Activated naive CD8-positive, alpha-beta T cell treated with anti-CD3 and anti-CD28 coated beads for 36 hours (primary cell): ENCODE measurements around the gene KCNH3. TPM values are rescaled to one million over a fixed set of nuclear protein-coding genes. Genes with fewer than 3 reads are reported as not detected.

Experiments
- DNase-seq: peaks from one replicate; pipeline ENCODE4 v3.0.0; 2021
- H3K27ac Mint-ChIP-seq: one replicate; pipeline ENCODE4 v1.8.0; 2022; ENCODE audit warnings: mild to moderate bottlenecking, moderate library complexity, mixed read lengths
- H3K27me3 Mint-ChIP-seq: one replicate; pipeline ENCODE4 v1.8.0; 2022; ENCODE audit warnings: mild to moderate bottlenecking, mixed read lengths
- H3K36me3 Mint-ChIP-seq: one replicate; pipeline ENCODE4 v1.8.0; 2021; ENCODE audit warnings: mild to moderate bottlenecking, mixed read lengths
- H3K4me1 Mint-ChIP-seq: one replicate; pipeline ENCODE4 v1.8.0; 2021; ENCODE audit warnings: mixed read lengths
- H3K4me3 Mint-ChIP-seq: one replicate; pipeline ENCODE4 v1.8.0; 2022; ENCODE audit warnings: mild to moderate bottlenecking, moderate library complexity, mixed read lengths
- H3K9me3 Mint-ChIP-seq: one replicate; pipeline ENCODE4 v1.8.0; 2022; ENCODE audit warnings: mixed read lengths
- total RNA-seq, 2 experiments: library from RNA; stranded (reverse); gene quantifications; one replicate each; pipeline ENCODE4 v1.2.3, GENCODE V29; 2021

The KCNH3 gene
- total RNA-seq, 2 experiments from 2014 or later = 10.2 to 10.9 TPM

GRCh38 chr12:49548822-49549648, 10.2 kb downstream of the KCNH3 start:
- Mint-ChIP-seq H3K4me1 (peaks cover 30% of the 10 kb centered on the region), H3K27ac (peak overlapping the region; percentile 83), H3K9me3 (no peaks in the 10 kb centered on the region), H3K4me3 (peak overlapping the region; percentile 83), H3K27me3 (peaks cover 4% of the 10 kb centered on the region), H3K36me3 (no peaks in the 10 kb centered on the region)
- DNase-seq = peak; percentile 52

GRCh38 chr12:49549735-49550692, 11.2 kb downstream of the KCNH3 start:
- H3K4me1 Mint-ChIP-seq = peaks cover 25% of the 10 kb centered on the region
- no peak for DNase-seq
- peaks cover 4% of the 10 kb centered on the region for H3K27me3 Mint-ChIP-seq
- no peaks in the 10 kb centered on the region for H3K36me3 Mint-ChIP-seq
- no peaks in the 10 kb centered on the region for H3K9me3 Mint-ChIP-seq
- H3K27ac Mint-ChIP-seq = peak overlapping the region; percentile 68
- H3K4me3 Mint-ChIP-seq = peak overlapping the region; percentile 83

GRCh38 chr12:49550693-49551252, 11.9 kb downstream of the KCNH3 start:
- H3K36me3 Mint-ChIP-seq = no peaks in the 10 kb centered on the region
- H3K9me3 Mint-ChIP-seq = no peaks in the 10 kb centered on the region
- H3K27me3 Mint-ChIP-seq = peaks cover 4% of the 10 kb centered on the region
- no peak for DNase-seq
- peak overlapping the region; percentile 56 for H3K4me3 Mint-ChIP-seq
- H3K27ac Mint-ChIP-seq = peak overlapping the region; percentile 3
- H3K4me1 Mint-ChIP-seq = peaks cover 24% of the 10 kb centered on the region

- H3K4me3 Mint-ChIP-seq = no peak overlapping the region
- no peak overlapping the region for H3K27ac Mint-ChIP-seq
- H3K36me3 Mint-ChIP-seq = no peaks in the 10 kb centered on the region
- DNase-seq = no peak
- peaks cover 27% of the 10 kb centered on the region for H3K4me1 Mint-ChIP-seq
- no peaks in the 10 kb centered on the region for H3K27me3 Mint-ChIP-seq
- no peaks in the 10 kb centered on the region for H3K9me3 Mint-ChIP-seq
Observed at GRCh38 chr12:49552014-49552413, 13.2 kb downstream of the KCNH3 start.

- no peak for DNase-seq
- no peak overlapping the region for H3K4me3 Mint-ChIP-seq
- H3K4me1 Mint-ChIP-seq = peaks cover 23% of the 10 kb centered on the region
- no peaks in the 10 kb centered on the region for H3K36me3 Mint-ChIP-seq
- no peaks in the 10 kb centered on the region for H3K27me3 Mint-ChIP-seq
- no peaks in the 10 kb centered on the region for H3K9me3 Mint-ChIP-seq
- H3K27ac Mint-ChIP-seq = no peak overlapping the region
Observed at GRCh38 chr12:49552425-49552824, 13.6 kb downstream of the KCNH3 start.

- H3K9me3 Mint-ChIP-seq = no peaks in the 10 kb centered on the region
- DNase-seq = no peak
- no peak overlapping the region for H3K27ac Mint-ChIP-seq
- no peak overlapping the region for H3K4me3 Mint-ChIP-seq
- H3K4me1 Mint-ChIP-seq = peaks cover 21% of the 10 kb centered on the region
- H3K36me3 Mint-ChIP-seq = no peaks in the 10 kb centered on the region
- no peaks in the 10 kb centered on the region for H3K27me3 Mint-ChIP-seq
Observed at GRCh38 chr12:49552899-49553298, 14.1 kb downstream of the KCNH3 start.

- no peak overlapping the region for H3K4me3 Mint-ChIP-seq
- no peak for DNase-seq
- H3K27ac Mint-ChIP-seq = no peak overlapping the region
- no peaks in the 10 kb centered on the region for H3K27me3 Mint-ChIP-seq
- peaks cover 14% of the 10 kb centered on the region for H3K4me1 Mint-ChIP-seq
- H3K36me3 Mint-ChIP-seq = peaks cover 4% of the 10 kb centered on the region
- no peaks in the 10 kb centered on the region for H3K9me3 Mint-ChIP-seq
Observed at GRCh38 chr12:49553512-49554088, 14.8 kb downstream of the KCNH3 start.

- H3K27me3 Mint-ChIP-seq = no peaks in the 10 kb centered on the region
- H3K4me1 Mint-ChIP-seq = peaks cover 11% of the 10 kb centered on the region
- H3K36me3 Mint-ChIP-seq = peaks cover 8% of the 10 kb centered on the region
- DNase-seq = no peak
- H3K27ac Mint-ChIP-seq = no peak overlapping the region
- no peaks in the 10 kb centered on the region for H3K9me3 Mint-ChIP-seq
- H3K4me3 Mint-ChIP-seq = no peak overlapping the region
Observed at GRCh38 chr12:49554266-49554665, 15.4 kb downstream of the KCNH3 start.

GRCh38 chr12:49555631-49556390, 17.0 kb downstream of the KCNH3 start:
- H3K4me3 Mint-ChIP-seq = no peak overlapping the region
- H3K9me3 Mint-ChIP-seq = no peaks in the 10 kb centered on the region
- DNase-seq = no peak
- peaks cover 18% of the 10 kb centered on the region for H3K4me1 Mint-ChIP-seq
- no peaks in the 10 kb centered on the region for H3K27me3 Mint-ChIP-seq
- H3K27ac Mint-ChIP-seq = no peak overlapping the region
- H3K36me3 Mint-ChIP-seq = peaks cover 9% of the 10 kb centered on the region

- no peaks in the 10 kb centered on the region for H3K27me3 Mint-ChIP-seq
- H3K27ac Mint-ChIP-seq = peak overlapping the region; percentile 26
- DNase-seq = no peak
- no peaks in the 10 kb centered on the region for H3K9me3 Mint-ChIP-seq
- H3K4me3 Mint-ChIP-seq = no peak overlapping the region
- H3K36me3 Mint-ChIP-seq = peaks cover 11% of the 10 kb centered on the region
- peaks cover 25% of the 10 kb centered on the region for H3K4me1 Mint-ChIP-seq
Observed at GRCh38 chr12:49556391-49557186, 17.8 kb downstream of the KCNH3 start.

- Mint-ChIP-seq H3K4me1 (peaks cover 25% of the 10 kb centered on the region), H3K9me3 (no peaks in the 10 kb centered on the region), H3K4me3 (no peak overlapping the region), H3K27ac (no peak overlapping the region), H3K36me3 (peaks cover 18% of the 10 kb centered on the region), H3K27me3 (no peaks in the 10 kb centered on the region)
- DNase-seq = no peak
Observed at GRCh38 chr12:49557187-49557916, 18.5 kb downstream of the KCNH3 start.

- Mint-ChIP-seq H3K27me3 (no peaks in the 10 kb centered on the region), H3K4me3 (no peak overlapping the region), H3K36me3 (peaks cover 18% of the 10 kb centered on the region), H3K9me3 (no peaks in the 10 kb centered on the region), H3K27ac (no peak overlapping the region), H3K4me1 (peaks cover 23% of the 10 kb centered on the region)
- DNase-seq = no peak
Observed at GRCh38 chr12:49557917-49558215, 19.0 kb downstream of the KCNH3 start.

GRCh38 chr12:49558526-49558925, 19.7 kb downstream of the KCNH3 start:
- H3K4me1 Mint-ChIP-seq = peaks cover 21% of the 10 kb centered on the region
- no peaks in the 10 kb centered on the region for H3K9me3 Mint-ChIP-seq
- H3K27ac Mint-ChIP-seq = no peak overlapping the region
- no peaks in the 10 kb centered on the region for H3K27me3 Mint-ChIP-seq
- no peak overlapping the region for H3K4me3 Mint-ChIP-seq
- no peak for DNase-seq
- H3K36me3 Mint-ChIP-seq = peaks cover 18% of the 10 kb centered on the region
